Activated T-helper 2 cell treated with anti-CD3 and anti-CD28 coated beads, Interferon-gamma antibody, Interleukin-2, Interleukin-4, amounts not matched to agents 10 μg/mL and 5 μg/mL and 100 μg/mL, durations not matched to agents 14 hours and 24 hours and 36 hours (primary cell): Measurements from ENCODE around the gene WDR88. TPM values are rescaled to one million over a fixed set of nuclear protein-coding genes. Genes with fewer than 3 reads are reported as not detected.
"Not testable (repeated sequence)": the region's sequence is repeated elsewhere in the genome, so short reads cannot be mapped to it uniquely, and the experiment has no call there.

Experiments
- DNase-seq: peaks from one replicate; pipeline ENCODE4 v3.0.0; 2021; ENCODE audit warnings: low spot score
- H3K27ac Mint-ChIP-seq: one replicate; pipeline ENCODE4 v1.8.0; 2021; ENCODE audit warnings: mixed read lengths
- H3K27me3 Mint-ChIP-seq: one replicate; pipeline ENCODE4 v1.8.0; 2021; ENCODE audit warnings: low read depth, mixed read lengths
- H3K36me3 Mint-ChIP-seq: one replicate; pipeline ENCODE4 v1.8.0; 2021; ENCODE audit warnings: low read depth, mixed read lengths
- H3K4me1 Mint-ChIP-seq: one replicate; pipeline ENCODE4 v1.8.0; 2021; ENCODE audit warnings: low read depth, mixed read lengths
- H3K4me3 Mint-ChIP-seq: one replicate; pipeline ENCODE4 v1.8.0; 2021; ENCODE audit warnings: low read depth, mild to moderate bottlenecking, moderate library complexity, mixed read lengths
- H3K9me3 Mint-ChIP-seq: one replicate; pipeline ENCODE4 v1.8.0; 2021; ENCODE audit warnings: mixed read lengths
- intact Hi-C: fragments of 100-400 bp; cut with micrococcal nuclease; formaldehyde crosslinking; loops from one replicate; pipeline ENCODE4 v1.15.1; 2023
- total RNA-seq: library from RNA; stranded (reverse); gene quantifications from 2 replicates; pipeline ENCODE4 v1.2.3, GENCODE V29; 2022

WDR88 gene
- total RNA-seq, 1 donor from 2014 or later, result not detected

- Mint-ChIP-seq H3K27me3 (no peaks in the 10 kb centered on the region), H3K36me3 (no peaks in the 10 kb centered on the region), H3K4me3 (no peak overlapping the region), H3K4me1 (no peaks in the 10 kb centered on the region), H3K27ac (no peak overlapping the region), H3K9me3 (no peaks in the 10 kb centered on the region)
- DNase-seq, result no peak
- intact Hi-C loops, result no loop called here
These were observed 84.4 kb downstream of the WDR88 start for GRCh38 chr19:33216198-33216830.

- H3K4me1 Mint-ChIP-seq, result no peaks in the 10 kb centered on the region
- DNase-seq, result no peak
- peaks cover 2% of the 10 kb centered on the region for H3K27me3 Mint-ChIP-seq
- no peaks in the 10 kb centered on the region for H3K36me3 Mint-ChIP-seq
- H3K27ac Mint-ChIP-seq, result no peak overlapping the region
- intact Hi-C loops, result no loop called here
- H3K4me3 Mint-ChIP-seq, result no peak overlapping the region
- H3K9me3 Mint-ChIP-seq, result no peaks in the 10 kb centered on the region
These were observed 86.0 kb downstream of the WDR88 start for GRCh38 chr19:33217881-33218280.

GRCh38 chr19:33219261-33219815 lies 87.4 kb downstream of the WDR88 start:
- H3K27ac Mint-ChIP-seq, result no peak overlapping the region
- no peaks in the 10 kb centered on the region for H3K9me3 Mint-ChIP-seq
- intact Hi-C loops, result no loop called here
- no peak for DNase-seq
- peaks cover 8% of the 10 kb centered on the region for H3K27me3 Mint-ChIP-seq
- no peaks in the 10 kb centered on the region for H3K4me1 Mint-ChIP-seq
- H3K4me3 Mint-ChIP-seq, result no peak overlapping the region
- no peaks in the 10 kb centered on the region for H3K36me3 Mint-ChIP-seq

- no peak overlapping the region for H3K27ac Mint-ChIP-seq
- intact Hi-C loops, result no loop called here
- no peaks in the 10 kb centered on the region for H3K9me3 Mint-ChIP-seq
- H3K36me3 Mint-ChIP-seq, result no peaks in the 10 kb centered on the region
- H3K4me3 Mint-ChIP-seq, result no peak overlapping the region
- peaks cover 15% of the 10 kb centered on the region for H3K27me3 Mint-ChIP-seq
- H3K4me1 Mint-ChIP-seq, result no peaks in the 10 kb centered on the region
- no peak for DNase-seq
These were observed 88.2 kb downstream of the WDR88 start for GRCh38 chr19:33220115-33220514.

GRCh38 chr19:33220735-33221134 lies 88.8 kb downstream of the WDR88 start:
- peaks cover 16% of the 10 kb centered on the region for H3K27me3 Mint-ChIP-seq
- DNase-seq, result no peak
- no peaks in the 10 kb centered on the region for H3K9me3 Mint-ChIP-seq
- no peaks in the 10 kb centered on the region for H3K36me3 Mint-ChIP-seq
- no peak overlapping the region for H3K4me3 Mint-ChIP-seq
- no peak overlapping the region for H3K27ac Mint-ChIP-seq
- no peaks in the 10 kb centered on the region for H3K4me1 Mint-ChIP-seq
- intact Hi-C loops, result no loop called here

- Mint-ChIP-seq H3K9me3 (no peaks in the 10 kb centered on the region), H3K4me1 (no peaks in the 10 kb centered on the region), H3K27me3 (peaks cover 24% of the 10 kb centered on the region), H3K27ac (no peak overlapping the region), H3K4me3 (no peak overlapping the region), H3K36me3 (no peaks in the 10 kb centered on the region)
- intact Hi-C loops, result no loop called here
- DNase-seq, result no peak
These were observed 89.7 kb downstream of the WDR88 start for GRCh38 chr19:33221638-33222037.

GRCh38 chr19:33222255-33222654 lies 90.3 kb downstream of the WDR88 start:
- H3K9me3 Mint-ChIP-seq, DNase-seq, H3K27ac Mint-ChIP-seq, H3K36me3 Mint-ChIP-seq, H3K4me1 Mint-ChIP-seq, H3K4me3 Mint-ChIP-seq, intact Hi-C loops: not testable (repeated sequence)
- H3K27me3 Mint-ChIP-seq, result peaks cover 27% of the 10 kb centered on the region

- Mint-ChIP-seq H3K36me3 (peaks cover 11% of the 10 kb centered on the region), H3K27me3 (peaks cover 44% of the 10 kb centered on the region), H3K4me3 (no peak overlapping the region), H3K9me3 (peaks cover 17% of the 10 kb centered on the region), H3K27ac (no peak overlapping the region), H3K4me1 (no peaks in the 10 kb centered on the region)
- DNase-seq, result no peak
- intact Hi-C loops, result no loop called here
These were observed 93.0 kb downstream of the WDR88 start for GRCh38 chr19:33224694-33225457.

Other genes with a start within 250 kb of the WDR88 start
- 17.3 and 18.0 TPM in 2 replicates for gene CEP89, start 160.2 kb upstream of the WDR88 start, total RNA-seq
- gene FAAP24, start 159.9 kb upstream of the WDR88 start, total RNA-seq, result 9.8 and 10.7 TPM in 2 replicates
- gene RHPN2, start 67.2 kb upstream of the WDR88 start, total RNA-seq, result 3.5 and 5.0 TPM in 2 replicates
- 11.9 and 13.1 TPM in 2 replicates for gene GPATCH1, start 50.9 kb upstream of the WDR88 start, total RNA-seq
- 0.21 and 0.30 TPM in 2 replicates for gene LRP3, start 62.2 kb downstream of the WDR88 start, total RNA-seq
- gene SLC7A10, start 93.7 kb downstream of the WDR88 start, total RNA-seq, result not detected in 2 replicates
- gene CEBPA, start 170.4 kb downstream of the WDR88 start, total RNA-seq, result 0.73 and 0.90 TPM in 2 replicates
- gene CEBPG, start 241.6 kb downstream of the WDR88 start, total RNA-seq, result 26.1 and 26.5 TPM in 2 replicates